HG02852 (cell line): ENCODE data around the gene RPP30.

Source experiments
- ATAC-seq: cut with Tn5 transposase; IDR thresholded peaks from one replicate; pipeline ENCODE4 v1.9.1; 2021; ENCODE audit warnings: mild to moderate bottlenecking, moderate library complexity; ENCODE audit not compliant: unreplicated experiment

The RPP30 gene

GRCh38 chr10:90916392-90917237 is 44.8 kb downstream of the RPP30 start:
- no peak for ATAC-seq

GRCh38 chr10:90917238-90917967 is 45.6 kb downstream of the RPP30 start:
- ATAC-seq, result no peak

GRCh38 chr10:90917968-90918318 is 46.2 kb downstream of the RPP30 start:
- ATAC-seq, result no peak

GRCh38 chr10:90919683-90920574 is 48.2 kb downstream of the RPP30 start:
- ATAC-seq, result no peak

GRCh38 chr10:90920986-90921666 is 49.4 kb downstream of the RPP30 start, which contains the start of gene ANKRD1:
Gene ANKRD1, minus strand, starts transcription at chr10:90921087. Its CDS starts 60 bp downstream, at chr10:90921027.
- ATAC-seq, result no peak

- ATAC-seq, result no peak
Measured at GRCh38 chr10:90921906-90922305, 50.1 kb downstream of the RPP30 start.

GRCh38 chr10:90923111-90923731 is 51.4 kb downstream of the RPP30 start:
- ATAC-seq, result no peak

- ATAC-seq, result no peak
Measured at GRCh38 chr10:90924552-90924951, 52.8 kb downstream of the RPP30 start.

- ATAC-seq, result no peak
Measured at GRCh38 chr10:90925079-90926029, 53.6 kb downstream of the RPP30 start.

- ATAC-seq, result no peak
Measured at GRCh38 chr10:90927293-90927692, 55.5 kb downstream of the RPP30 start.

GRCh38 chr10:90929179-90929578 is 57.4 kb downstream of the RPP30 start:
- ATAC-seq, result no peak

GRCh38 chr10:90930070-90930837 is 58.5 kb downstream of the RPP30 start:
- no peak for ATAC-seq

- ATAC-seq, result no peak
Measured at GRCh38 chr10:90930971-90931871, 59.4 kb downstream of the RPP30 start.

- no peak for ATAC-seq
Measured at GRCh38 chr10:90935581-90936275, 64.0 kb downstream of the RPP30 start.

GRCh38 chr10:90936276-90936659 is 64.5 kb downstream of the RPP30 start:
- ATAC-seq, result no peak

- no peak for ATAC-seq
Measured at GRCh38 chr10:90937645-90938258, 66.0 kb downstream of the RPP30 start.
